ENCODE measurements around the gene JMJD8.

Gene JMJD8

GRCh38 chr16:721765-722540 lies 37.8 kb upstream of the JMJD8 start:
- DNase-seq: no peak

DNA sequence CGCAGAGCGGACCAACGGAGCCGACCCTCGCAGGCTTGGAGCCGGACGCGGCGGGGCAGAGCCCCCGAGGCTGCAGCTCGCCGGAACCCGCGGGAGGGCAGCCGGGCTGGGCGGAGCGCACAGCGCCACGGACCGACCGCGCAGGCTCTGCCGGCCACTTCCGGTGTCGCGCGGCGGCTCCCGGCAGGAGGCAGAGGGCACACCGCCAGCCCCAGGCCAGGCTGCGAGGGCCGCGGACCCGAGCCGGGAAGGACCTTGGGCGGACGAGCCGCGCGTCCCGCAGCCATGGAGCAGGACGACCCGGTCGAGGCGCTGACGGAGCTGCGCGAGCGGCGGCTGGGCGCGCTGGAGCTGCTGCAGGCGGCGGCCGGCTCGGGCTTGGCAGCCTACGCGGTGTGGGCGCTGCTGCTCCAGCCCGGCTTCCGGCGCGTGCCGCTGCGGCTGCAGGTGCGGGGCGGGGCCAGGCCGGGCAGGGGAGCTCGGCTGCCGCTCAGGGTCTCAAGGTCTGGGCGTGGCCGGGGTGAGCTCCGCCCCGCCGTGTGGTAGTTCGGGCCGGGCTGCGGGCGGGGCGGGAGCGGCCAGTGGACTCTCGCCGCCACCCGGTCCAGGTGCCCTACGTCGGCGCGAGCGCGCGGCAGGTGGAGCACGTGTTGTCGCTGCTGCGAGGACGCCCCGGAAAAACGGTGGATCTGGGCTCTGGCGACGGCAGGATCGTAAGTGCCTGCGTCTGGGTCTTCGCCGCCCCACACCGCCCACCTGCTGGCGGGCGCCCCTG lies 37.0 kb upstream of the JMJD8 start, which contains the start of gene ANTKMT:
Gene ANTKMT, plus strand, starts transcription at position 157 of the 775 bp plus-strand sequence. Its CDS starts 129 bp downstream, at position 286.
- DNase-seq: peak; percentile 84

GRCh38 chr16:720447-720989 lies 36.4 kb upstream of the JMJD8 start:
- DNase-seq: peak; percentile 56

DNA sequence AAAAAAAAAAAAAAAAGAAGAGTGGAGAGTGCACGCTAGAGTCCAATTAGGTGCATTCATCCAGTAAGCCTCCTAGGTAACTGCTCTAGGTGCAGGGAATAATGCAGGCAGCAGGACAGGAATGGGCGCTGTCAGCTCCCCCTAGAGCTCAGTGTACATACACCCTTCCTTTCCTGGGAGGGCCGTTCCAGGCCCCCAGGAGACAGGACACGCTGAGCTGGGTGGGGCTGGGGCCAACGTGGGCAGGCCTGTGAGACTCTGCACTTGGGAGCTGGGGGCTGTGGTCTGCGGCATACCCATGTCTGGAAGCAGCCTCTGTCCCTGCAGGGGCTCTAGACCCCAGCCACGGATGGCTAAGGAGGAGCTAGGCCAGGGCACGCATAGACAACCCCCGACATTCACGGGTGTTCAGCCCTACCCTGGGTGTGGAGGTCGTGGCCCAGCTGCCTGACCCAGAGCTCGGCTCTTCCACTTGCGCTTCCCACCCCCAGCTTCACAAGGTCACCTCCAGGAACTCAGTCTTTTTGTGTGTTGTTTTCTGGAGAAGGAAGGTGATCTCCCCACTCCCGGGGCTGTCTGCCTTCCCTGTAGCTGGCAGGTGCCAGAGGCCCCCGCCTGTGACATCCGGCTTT lies 35.8 kb upstream of the JMJD8 start:
- no peak for DNase-seq

DNA sequence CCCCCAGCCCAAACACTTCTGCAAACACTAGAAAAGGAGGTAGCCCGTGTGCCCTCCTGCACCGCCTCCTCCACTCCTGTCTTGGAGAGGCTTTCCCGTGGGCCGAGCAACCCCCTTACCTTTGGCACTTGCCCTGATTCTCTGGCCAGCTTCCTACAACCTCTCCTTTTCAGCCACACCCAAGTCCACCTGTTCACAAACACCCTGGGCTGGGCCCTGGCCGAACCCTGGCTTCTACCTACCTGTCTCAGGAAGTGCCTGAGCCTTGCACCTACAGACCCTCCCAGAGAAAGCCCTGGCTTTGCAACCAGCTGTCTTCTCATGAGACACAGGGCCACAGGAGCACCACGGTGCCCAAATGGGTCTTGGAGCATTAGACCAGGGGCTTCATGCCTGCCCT lies 34.8 kb upstream of the JMJD8 start:
- DNase-seq: no peak

DNA sequence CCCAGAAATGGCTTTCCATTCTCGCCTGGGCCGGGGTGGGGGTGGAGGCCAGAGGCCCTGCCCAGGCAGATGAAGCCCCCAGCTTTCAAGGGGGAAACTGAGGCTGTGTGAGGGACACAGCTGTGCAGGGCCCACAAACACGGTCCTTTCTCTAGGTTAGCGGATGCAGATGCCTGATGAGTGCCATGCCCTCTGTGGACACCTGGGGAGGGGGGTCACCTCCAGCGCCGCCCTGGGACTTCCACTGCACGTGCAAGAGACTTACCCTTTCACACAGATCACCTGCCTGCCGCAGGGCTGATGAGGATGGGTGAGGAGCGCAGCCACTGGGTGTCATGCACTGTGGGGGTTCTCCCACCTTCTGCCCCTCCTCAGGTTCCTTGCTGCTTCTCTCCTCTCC lies 34.3 kb upstream of the JMJD8 start:
- no peak for DNase-seq

DNA sequence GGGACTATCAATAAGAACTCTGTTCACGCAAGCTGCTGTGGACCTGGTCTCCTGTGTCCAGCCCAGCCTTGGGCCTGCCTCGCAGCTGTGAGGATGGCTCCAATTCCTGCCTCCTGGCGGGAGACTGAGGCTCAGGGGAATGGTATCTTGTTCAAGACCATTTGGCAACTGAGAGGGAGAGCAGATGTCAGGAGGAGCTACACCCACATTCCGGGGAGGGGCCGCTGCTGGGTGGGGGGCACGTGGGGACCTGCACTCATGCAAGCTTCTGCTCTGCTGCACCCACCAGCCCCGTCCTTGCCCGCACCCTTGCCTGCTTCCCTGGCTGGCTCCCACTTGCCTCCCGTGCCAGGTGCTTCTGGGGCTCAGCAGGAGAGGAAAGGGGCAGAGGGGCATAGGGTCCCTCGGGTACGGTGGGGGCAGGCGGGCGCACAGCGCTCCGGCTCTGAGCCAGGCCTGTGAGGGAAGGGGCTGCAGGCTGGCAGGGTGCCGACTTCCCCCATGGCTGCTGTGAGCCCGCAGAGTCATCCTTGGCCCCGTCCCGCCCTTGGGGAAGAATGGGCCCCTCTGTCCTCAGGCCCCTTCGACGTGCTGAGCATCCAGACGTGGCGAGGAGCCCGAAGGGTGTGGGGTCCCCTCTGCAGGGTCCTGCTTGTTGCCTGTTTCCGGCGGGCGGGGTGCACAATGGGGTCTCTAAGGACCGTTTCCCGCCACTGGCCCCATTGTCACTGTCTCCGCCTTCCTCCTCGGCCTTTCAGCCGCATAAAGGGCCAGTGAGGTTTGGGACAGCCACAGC lies 33.5 kb upstream of the JMJD8 start:
- no peak for DNase-seq

GRCh38 chr16:716768-717325 lies 32.7 kb upstream of the JMJD8 start:
- no peak for DNase-seq

GRCh38 chr16:716200-716568 lies 32.0 kb upstream of the JMJD8 start:
- DNase-seq: no peak

DNA sequence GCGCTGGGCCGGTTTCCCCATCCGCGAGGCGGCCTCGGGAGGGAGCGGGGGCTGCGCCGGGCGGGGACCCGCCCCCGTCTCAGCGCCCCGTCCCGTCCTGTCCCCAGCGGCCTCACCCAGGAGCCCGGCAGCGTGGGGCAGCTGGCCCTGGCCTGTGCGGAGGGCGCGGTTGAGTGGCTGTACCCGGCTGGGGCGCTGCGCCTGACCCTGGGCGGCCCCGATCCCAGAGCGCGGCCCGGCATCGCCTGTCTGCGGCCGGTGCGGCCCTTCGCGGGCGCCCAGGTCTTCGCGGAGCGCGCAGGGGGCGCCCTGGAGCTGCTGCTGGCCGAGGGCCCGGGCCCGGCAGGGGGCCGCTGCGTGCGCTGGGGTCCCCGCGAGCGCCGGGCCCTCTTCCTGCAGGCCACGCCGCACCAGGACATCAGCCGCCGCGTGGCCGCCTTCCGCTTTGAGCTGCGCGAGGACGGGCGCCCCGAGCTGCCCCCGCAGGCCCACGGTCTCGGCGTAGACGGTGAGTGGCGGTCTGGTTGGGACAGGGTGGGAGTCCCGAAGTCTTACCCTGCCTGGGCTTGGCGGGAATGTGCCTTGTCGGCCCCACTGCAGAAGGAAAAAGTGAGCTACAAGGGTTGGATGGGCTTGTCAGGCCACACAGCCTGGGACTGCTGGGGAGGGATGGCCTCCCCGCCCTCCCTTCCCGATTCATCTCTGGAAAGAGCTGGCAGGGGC lies 31.5 kb upstream of the JMJD8 start:
- peak; percentile 29 for DNase-seq

DNA sequence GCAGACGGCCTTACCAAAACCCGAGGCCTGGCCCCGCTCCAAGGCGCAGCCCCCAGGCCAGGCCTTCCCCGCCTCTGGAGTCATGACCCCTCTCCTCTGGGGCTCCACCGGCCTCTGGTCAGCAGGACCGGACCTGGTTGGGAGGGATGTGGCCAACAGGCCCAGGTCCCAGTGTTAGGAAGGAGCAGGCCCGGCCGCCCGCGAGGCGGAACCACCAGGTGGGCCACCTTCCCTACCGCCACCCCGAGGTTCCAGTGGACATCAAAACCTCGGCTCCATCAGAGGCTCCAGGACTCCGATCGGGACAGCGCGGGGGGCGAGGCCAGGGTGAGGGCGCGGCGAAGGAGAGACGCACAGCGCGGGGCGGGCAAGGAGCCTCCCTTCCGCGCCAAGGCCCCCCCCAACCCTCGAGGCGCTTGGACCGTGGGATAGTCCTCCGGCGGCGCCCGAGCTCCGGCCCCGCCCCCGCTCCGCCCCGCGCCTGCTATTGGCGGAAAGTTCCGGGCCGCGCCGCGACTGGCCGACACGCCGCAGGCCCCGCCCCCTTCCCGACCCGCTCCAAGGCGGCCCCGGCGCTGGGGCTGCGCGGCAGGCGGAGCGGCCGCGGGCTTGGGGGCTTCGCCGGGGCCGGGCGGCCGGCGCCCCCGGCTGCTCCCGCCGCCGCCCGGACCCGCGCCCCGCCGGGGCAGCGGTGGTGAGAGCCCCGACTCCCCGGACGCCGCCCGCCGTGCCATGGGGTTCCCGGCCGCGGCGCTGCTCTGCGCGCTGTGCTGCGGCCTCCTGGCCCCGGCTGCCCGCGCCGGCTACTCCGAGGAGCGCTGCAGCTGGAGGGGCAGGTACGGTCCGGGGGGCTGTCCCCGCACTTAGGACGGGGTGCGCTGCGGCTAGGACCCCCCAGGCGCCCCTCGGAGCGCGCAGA lies 30.7 kb upstream of the JMJD8 start, which contains the start of gene METRN:
Gene METRN, plus strand, starts transcription at position 561 of the 919 bp plus-strand sequence. Its CDS starts 172 bp downstream, at position 733.
- DNase-seq: peak; percentile 95

- no peak for DNase-seq
These were observed 29.9 kb upstream of the JMJD8 start for GRCh38 chr16:714079-714478.

DNA sequence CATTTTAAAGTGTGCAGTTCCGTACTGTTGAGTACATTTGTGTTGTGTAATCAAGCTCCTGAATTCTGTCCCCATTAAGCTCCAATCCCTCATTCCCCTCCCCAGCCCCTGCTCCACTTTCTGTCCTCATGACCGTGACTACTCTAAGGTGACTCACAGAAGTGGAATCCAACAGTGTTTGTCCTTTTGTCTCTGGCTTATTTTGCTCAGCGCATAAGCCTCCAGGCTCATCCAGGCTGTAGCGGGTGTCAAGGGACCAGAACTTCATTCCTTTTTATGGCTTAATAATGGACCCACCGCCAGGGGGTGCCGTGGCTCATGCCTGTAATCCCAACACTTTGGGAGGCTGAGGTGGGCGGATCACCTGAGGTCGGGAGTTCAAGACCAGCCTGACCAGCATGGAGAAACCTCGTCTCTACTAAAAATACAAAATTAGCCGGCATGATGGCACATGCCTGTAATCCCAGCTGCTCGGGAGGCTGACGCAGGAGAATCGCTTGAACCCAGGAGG lies 28.7 kb upstream of the JMJD8 start:
- DNase-seq: peak; percentile 64

- peak; percentile 87 for DNase-seq
These were observed 27.6 kb upstream of the JMJD8 start for GRCh38 chr16:711548-712320.

DNA sequence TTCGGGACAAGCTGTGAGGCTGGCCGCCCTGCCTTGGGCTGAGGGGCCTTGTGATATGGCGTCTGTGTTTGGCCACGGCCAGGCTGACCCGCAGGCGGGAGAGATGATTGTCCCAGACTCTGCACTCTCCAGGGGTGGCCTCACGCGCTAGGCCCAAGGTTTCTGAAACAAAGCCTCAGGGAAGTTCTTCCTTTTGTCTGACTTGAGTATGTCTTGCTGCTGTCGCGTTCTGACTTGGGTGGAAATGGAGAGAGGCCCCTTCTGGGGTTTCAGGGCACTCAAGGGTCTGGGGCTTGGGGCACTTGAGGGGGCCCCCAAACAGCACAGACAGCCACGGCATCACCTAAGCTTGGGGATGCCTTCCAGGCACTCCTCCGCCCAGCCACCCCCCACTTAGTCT lies 26.9 kb upstream of the JMJD8 start:
- DNase-seq: no peak

DNA sequence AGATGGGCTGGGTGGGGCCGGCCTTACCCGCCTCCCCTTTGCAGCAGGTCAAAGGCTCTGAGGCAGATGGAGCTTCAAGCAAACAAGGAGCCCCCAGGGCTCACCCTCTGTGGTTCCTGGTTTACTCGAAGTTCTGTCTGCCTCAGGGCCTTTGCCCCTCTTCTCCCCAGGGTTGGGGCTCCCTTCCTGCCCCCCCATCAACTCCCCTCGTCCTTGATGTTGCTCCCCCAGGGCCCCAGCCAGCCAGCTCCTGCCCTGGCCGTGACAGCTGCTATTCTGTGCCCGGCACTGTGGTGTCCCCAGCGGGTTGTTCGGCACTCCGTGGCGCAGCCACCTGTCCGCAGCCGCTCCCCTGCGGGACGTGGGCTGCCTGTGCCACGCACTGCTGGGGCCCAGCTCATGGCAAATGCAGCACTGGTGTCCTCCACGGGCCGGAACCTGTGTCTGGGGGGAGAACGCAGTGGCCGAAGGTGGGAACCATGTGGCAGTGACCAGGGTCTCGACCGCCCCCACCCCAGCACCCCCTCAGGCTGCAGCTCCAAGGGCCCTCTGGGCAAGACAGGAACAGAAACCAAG lies 26.5 kb upstream of the JMJD8 start:
- no peak for DNase-seq

DNA sequence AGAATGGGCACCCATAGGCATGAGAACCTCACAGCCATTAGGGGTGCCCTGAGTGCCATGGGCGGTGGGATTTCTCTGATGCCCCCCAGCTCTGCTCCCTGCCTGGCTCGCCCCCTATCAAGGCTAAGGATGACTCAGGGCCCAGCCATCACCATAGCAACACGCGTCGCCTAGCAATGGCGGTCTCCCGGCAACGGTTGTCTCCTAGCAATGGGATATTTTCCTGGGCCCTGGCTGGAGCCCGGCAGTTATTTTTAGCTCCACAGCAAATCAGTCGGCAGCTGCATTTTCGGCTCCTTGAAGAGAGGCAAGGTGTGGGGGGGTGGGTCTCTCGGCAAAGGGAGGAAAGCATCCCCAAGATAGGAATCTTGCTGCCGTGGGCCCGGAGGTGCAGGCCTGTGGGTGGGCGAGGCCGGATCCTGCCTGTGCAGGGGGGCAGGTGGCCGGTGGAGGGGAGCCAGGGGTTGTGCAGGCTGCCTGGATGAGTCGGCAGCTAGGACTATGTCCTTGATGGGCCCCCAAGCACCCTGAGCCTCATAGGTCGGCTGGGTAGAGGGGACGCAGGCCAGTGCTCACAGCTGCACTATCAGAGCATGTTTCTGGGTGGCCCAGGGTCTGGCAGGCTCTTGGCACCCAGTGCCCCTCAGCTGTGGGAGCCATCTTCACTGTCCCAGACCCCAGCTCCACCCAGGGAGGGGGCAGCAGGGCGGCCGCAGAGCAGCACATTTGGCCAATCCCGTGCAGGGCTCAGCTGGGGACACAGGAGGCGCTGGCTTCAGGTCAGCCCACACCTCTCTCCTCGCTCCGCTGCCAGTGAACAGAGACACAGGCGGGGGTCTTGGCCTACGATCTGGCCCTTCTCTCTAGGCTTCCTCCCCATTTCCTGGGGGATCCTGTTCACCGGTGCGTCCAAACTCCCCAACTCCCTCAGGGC lies 25.7 kb upstream of the JMJD8 start:
- no peak for DNase-seq

GRCh38 chr16:708959-709358 lies 24.8 kb upstream of the JMJD8 start:
- DNase-seq: no peak
